HG02870 (cell line): ENCODE measurements around the gene ADAMTS12.

Experiments
- ATAC-seq: cut with Tn5 transposase; IDR thresholded peaks from one replicate; pipeline ENCODE4 v1.9.1; 2021; ENCODE audit warnings: mild to moderate bottlenecking, moderate library complexity; ENCODE audit not compliant: unreplicated experiment

Gene ADAMTS12

DNA sequence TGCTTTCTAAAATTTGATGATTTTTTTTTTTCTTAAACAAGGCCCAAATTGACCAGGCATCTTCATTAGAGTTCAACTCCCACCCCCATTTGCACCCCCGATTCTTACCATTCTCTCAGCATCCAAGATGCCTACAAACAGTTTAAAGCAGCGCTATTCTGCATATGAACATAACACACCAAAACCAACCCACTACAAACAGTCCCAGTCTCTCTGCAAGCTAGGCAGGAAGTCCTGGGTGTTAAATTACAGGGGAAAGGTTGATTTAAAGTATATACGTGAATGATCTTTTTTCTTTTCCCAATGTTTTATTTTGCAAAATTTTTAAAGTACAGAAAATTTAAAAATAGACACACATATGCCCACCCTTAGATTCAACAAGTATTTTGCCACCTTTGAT is 127.0 kb downstream of the ADAMTS12 start:
- ATAC-seq, result no peak

- no peak for ATAC-seq
Measured at GRCh38 chr5:33763435-33763834, 128.4 kb downstream of the ADAMTS12 start.

- ATAC-seq, result no peak
Measured at GRCh38 chr5:33762859-33763258, 128.9 kb downstream of the ADAMTS12 start.

GRCh38 chr5:33761139-33761538 is 130.7 kb downstream of the ADAMTS12 start:
- ATAC-seq, result no peak

DNA sequence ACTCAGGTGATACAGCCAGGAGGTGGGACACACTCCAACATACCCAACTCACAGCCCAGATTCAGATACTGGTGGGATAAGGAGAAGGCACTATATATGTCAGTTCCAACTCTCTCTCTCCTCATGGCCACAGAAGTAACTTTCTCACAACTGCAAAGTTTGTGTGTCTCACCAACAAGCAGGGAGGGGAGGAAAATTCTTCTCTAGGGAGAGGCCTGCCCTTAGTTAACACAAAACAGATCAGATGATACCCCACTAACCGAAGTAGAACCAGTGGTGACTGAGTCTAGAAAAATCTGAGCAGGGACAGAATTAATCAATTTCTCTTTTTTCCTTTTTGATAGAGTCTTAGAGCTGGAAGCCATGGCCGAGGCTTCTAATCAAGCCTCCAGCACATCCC is 133.1 kb downstream of the ADAMTS12 start:
- ATAC-seq, result no peak

DNA sequence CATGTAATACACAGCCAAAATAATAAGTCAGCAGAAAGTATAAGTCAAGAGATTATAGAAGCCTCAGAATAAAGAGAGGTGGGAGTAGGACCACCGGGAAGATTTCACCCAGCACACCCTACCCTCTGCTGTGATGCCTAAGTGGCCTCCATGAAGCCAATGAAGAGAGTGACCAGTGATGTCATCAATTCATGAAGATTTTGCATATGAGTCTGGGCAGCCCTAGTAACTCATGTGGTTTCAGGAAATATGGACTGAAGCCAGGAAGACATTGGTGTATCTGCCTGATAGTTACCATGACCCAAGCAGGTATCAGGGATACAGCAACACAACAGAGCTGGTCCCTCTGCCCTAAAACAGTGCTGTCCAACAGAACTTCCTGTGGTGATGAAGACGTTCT is 135.3 kb downstream of the ADAMTS12 start:
- no peak for ATAC-seq

- no peak for ATAC-seq
Measured at GRCh38 chr5:33755231-33755630, 136.6 kb downstream of the ADAMTS12 start.

DNA sequence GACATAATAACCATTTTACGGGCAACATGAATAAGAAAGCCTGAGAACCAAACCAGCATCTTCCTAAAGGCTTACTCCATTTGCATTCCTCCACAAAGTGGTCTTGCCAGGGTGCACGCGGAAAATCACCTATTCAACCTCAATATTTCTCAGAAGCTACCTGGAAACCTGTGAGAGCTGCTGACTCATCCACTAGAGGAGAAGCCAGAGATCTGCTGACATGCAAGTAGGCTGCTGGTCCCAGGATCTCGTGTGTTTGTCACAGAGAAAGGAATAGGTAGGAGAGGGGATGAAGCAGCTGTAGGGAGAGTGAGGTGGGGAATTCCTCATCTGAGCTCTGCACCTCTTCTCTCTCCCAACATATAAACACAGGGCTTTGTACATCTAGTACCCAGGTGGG is 138.1 kb downstream of the ADAMTS12 start:
- no peak for ATAC-seq

DNA sequence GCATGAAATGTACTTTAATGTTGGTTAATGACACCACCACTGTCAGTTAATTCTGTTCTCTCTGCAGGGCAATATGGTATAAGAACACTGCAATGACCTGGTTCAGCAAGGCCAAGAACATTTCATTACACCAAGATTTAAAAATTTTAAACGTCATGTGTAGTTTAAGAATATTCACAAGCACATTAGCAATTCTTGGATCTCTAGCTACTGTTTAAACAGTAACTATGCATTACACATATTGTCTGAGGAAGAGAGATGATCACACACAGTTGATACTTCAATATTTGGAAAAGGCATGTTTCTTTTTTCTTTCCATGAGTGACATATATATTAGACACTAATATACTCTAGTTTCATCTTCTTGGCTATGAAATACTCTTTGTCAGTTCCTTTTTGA is 143.0 kb downstream of the ADAMTS12 start:
- no peak for ATAC-seq

DNA sequence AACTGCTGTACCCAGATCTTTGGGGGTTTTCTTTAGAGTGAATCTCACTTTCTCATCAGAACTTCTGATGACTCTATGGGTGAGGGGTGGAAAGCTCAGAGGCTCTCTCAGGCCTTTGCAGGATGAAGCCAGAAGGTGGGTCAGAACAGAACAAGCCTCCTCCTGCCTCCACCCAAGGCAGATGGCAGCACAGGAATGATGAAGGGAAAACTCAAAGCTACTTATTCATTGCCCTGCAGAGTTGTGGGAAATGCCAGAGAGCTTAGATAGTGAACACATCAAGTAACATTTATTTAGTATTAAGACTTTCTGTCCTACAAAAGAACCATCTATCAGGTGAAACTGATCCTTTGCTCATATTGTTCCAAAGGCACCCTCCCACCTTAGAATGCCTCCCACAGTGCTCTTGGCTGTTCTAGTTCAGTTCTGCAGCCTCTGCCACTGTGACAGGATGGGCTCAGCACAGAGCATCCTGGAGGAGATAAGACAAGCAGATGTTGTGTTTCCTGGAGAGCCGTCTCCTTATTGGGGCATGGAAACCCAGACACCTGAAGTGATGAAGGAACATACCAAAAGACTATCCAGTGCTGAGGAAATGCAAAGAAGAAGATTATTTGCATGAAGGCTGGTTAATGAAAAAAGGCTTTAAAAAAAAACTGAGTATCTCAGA is 146.6 kb downstream of the ADAMTS12 start:
- ATAC-seq, result no peak

DNA sequence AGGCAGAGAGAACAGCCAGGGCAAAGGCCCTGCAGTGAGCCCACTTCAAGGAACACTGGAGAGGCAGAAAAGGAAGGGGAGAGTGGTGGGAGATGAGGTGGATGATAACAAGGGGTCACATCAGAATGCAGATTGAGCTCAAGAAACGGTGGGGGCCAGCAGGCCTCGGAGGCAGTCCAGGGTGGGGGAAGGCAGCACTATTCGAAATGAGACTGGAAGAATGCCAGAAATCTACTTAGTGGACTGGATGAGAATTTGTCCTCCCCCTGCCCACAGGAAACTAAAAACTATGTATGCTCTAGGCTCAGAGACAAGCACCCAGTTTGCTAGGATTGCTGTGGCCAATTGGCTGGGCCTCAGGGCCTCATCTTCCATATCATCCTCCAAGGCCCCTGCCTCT is 148.7 kb downstream of the ADAMTS12 start:
- no peak for ATAC-seq

DNA sequence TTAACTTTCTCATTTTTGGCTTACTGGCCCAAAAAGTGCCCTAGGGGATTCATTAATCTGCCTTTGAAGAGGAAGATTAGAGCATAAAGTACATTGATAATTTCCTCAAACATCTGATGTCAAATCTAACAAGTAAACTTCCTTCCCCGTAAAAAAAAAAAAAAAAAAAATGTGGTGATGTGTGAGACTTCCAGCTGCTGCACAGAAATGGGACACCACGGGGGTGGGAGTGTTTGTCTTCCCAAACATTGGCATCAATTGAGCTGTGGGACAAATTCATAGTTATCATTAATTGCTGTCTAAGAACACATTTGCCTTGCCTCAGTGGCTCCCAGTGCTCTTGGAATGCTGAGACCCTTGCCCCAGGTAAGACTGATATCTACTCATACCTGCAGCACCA is 149.6 kb downstream of the ADAMTS12 start:
- no peak for ATAC-seq

DNA sequence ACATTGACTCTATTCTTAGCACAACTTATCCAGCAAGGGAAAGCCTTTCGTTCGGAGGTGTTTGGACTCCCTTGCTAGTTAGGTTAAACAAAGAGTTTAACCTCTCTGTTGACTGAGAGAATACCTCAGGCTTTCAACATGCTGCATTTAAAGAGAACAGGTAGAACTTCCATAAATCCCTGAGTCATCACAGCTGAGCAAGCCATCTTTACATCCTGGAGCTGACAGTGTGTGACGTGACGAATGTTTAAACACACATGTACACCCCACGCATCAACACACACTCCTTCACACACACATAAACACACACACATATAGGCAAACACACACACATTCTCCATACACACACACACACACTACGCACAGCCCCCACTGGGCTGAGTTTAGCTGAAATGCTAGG is 152.8 kb downstream of the ADAMTS12 start:
- ATAC-seq, result no peak

DNA sequence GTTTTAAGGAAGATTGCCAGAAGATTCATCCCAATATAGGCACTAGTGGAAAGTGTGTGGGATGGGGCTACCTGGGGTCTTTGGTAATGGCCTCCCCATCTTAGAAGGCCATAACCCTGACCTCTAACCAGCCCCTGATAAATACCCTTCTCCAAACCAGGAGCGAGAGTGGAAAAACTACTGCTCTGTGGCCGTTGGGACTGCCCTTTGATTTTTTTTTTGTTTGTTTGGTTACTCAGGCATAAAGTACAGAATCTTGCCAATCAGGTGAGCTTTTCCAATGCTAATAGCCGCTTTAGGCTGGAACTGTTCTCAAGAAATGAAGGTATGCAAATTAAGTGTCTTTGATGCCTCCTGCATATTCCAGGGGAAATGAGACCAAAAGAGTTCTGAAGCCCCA is 153.7 kb downstream of the ADAMTS12 start:
- no peak for ATAC-seq

DNA sequence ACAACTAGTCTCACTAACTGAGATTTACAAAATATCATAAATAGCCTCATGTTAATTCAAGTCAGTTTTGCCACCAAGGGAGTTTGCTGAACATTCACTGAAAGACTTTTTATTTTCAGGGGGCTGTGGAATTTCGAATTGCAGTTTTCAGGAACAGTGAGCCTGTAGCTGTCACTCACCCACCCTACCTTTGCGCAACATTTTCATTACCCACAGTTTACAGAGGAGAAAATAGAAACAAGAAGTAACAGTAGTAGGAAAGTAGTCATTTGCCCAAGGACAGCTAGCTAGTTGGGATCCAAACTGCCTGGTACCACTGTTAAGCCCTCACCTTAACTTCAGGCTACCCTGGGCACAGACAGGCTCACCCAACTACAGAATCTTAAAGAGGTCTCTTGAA is 154.1 kb downstream of the ADAMTS12 start:
- ATAC-seq, result no peak

GRCh38 chr5:33737284-33737683 is 154.5 kb downstream of the ADAMTS12 start:
- no peak for ATAC-seq

DNA sequence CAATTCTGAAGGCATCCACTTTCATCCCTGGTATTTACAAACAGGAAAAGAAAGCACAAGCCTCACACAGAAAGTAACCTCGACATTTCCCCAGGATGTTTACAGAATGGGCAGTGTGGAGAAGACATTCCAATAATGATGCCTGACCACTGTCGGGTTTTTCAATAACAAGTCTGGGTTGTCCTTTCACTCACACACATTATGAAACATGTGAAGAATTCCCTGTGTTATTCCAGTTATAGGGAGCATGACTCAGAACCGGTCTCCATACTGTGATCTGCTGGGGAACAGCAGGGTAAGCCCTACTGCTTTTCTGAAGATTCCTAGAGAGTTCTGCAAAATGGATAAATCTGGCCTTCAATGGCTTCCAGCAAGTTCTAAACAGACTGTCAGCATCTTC is 155.3 kb downstream of the ADAMTS12 start:
- ATAC-seq, result no peak

- no peak for ATAC-seq
Measured at GRCh38 chr5:33735072-33735471, 156.7 kb downstream of the ADAMTS12 start.

GRCh38 chr5:33734537-33734936 is 157.3 kb downstream of the ADAMTS12 start:
- no peak for ATAC-seq

GRCh38 chr5:33733225-33733624 is 158.6 kb downstream of the ADAMTS12 start:
- no peak for ATAC-seq

DNA sequence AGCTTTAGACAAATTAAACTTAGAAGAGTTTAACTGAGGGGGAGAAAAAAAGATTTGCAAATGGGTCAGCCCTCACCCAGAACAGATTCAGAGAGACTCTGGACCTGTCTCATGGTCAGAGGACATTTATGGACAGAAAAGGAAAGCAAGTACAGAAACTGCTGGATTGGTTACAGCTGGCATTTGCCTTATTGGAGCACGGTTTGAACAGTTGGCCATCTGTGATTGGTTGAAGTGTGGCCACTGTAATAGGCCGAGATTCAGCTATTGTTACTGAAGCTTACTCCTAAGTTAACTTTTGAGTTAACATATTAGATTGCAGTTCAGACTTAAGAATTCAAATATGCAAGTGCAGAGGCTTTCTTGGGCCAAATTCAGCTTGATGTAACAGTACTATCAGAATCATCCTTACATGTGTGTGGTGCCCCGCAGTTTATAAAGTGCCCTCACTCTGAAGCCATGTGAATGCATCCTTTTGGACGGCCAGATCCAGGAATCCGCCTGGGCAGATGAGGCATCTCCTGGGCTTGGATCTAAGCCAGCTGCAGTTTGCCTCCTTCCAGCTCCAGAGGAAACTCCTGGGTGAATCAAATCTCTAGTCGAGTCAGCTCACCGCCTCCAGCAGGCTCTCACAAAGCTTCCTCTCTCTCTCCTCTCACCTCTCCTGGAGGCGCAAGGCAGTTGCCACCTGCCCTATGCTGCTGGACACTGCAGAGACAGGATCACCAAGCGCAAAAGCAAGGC is 165.2 kb downstream of the ADAMTS12 start:
- ATAC-seq, result no peak

DNA sequence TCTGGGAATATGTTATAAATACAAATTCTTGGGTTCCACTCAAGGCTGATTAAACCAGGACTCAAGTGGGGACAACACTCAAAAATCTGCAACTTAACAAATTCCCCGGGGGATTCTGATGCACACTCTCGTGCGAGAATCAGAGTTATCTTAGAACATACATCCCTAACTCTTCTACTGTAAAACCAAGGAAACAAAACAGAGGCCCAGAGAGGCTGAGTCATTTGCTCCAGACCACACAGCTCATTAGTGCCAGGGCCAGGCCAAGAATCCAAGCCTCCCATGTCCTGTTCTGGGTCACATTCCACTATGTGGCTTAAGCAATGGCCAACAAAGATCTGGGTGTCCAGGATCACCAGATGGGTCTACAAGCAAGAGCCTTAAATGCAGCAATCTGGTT is 166.0 kb downstream of the ADAMTS12 start:
- no peak for ATAC-seq
